ENCODE data around the gene RNF121. TPM values are rescaled to one million over a fixed set of nuclear protein-coding genes. Genes with fewer than 3 reads are reported as not detected.

RNF121 gene
- total and polyA plus RNA-seq, 2 of the 4 experiments (the other 2 are of a cell fraction), result 43.4 to 88.7 TPM

DNA sequence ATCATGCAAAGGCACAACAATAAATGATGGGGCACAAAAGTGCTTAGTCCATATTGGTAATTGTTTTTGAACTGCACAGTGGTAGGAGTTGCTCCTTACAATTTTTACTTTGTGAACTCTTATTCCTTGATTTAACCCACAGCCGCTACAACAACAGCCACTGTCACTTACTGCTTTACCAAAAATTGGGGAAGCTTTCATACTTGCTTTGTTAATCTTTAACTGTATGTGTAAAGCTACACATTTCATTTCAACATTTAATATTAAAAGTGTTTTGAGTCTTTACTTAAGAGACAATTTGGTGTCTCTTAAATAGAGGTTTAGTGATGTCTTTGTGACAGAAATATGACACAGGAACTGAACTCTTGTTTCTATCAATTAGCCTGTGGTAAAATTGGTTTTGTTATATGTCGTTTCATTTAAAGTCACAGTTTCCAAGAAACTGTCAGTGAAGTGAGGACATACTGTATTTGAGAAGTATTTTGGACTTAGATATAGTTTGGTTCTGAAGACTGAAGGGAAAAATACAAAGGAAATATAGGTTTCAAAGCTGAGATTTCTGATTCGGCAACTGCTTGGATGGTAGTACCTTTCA, 63.4 kb downstream of the RNF121 start:
- H3K36me3 ChIP-seq (ENCODE audit: control insufficient read depth, insufficient read depth, low read length), result peaks cover 9% of the 10 kb centered on the region
- no peak overlapping the region for H3K56ac ChIP-seq (ENCODE audit: extremely low read depth, insufficient read depth, low read length)
- H3K4me1 ChIP-seq (ENCODE audit: control insufficient read depth, insufficient read depth, low read length), result peaks cover 4% of the 10 kb centered on the region
- TF ChIP-seq RAD21 (IDR thresholded peaks at IDR 0.05; ENCODE audit: low read length), result no peak
- TF ChIP-seq CHD1 (IDR thresholded peaks at IDR 0.05; ENCODE audit: low read depth, low read length), result no peak
- no peak for TF ChIP-seq SMC3 (IDR thresholded peaks at IDR 0.05; ENCODE audit: low read depth, low read length)
- TF ChIP-seq, protein P1, sequence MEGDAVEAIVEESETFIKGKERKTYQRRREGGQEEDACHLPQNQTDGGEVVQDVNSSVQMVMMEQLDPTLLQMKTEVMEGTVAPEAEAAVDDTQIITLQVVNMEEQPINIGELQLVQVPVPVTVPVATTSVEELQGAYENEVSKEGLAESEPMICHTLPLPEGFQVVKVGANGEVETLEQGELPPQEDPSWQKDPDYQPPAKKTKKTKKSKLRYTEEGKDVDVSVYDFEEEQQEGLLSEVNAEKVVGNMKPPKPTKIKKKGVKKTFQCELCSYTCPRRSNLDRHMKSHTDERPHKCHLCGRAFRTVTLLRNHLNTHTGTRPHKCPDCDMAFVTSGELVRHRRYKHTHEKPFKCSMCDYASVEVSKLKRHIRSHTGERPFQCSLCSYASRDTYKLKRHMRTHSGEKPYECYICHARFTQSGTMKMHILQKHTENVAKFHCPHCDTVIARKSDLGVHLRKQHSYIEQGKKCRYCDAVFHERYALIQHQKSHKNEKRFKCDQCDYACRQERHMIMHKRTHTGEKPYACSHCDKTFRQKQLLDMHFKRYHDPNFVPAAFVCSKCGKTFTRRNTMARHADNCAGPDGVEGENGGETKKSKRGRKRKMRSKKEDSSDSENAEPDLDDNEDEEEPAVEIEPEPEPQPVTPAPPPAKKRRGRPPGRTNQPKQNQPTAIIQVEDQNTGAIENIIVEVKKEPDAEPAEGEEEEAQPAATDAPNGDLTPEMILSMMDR (conservative IDR thresholded peaks at IDR 0.05; ENCODE audit: low read depth, low read length), result no peak
- TF ChIP-seq, protein P2, sequence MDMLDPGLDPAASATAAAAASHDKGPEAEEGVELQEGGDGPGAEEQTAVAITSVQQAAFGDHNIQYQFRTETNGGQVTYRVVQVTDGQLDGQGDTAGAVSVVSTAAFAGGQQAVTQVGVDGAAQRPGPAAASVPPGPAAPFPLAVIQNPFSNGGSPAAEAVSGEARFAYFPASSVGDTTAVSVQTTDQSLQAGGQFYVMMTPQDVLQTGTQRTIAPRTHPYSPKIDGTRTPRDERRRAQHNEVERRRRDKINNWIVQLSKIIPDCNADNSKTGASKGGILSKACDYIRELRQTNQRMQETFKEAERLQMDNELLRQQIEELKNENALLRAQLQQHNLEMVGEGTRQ (IDR thresholded peaks at IDR 0.05; ENCODE audit: low read depth, low read length), result no peak
- no peak for TF ChIP-seq MAZ (IDR thresholded peaks at IDR 0.05; ENCODE audit: borderline replicate concordance, low read depth, low read length)
- no peak for TF ChIP-seq RFX5 (IDR thresholded peaks at IDR 0.05; ENCODE audit: low read depth, low read length)
- TF ChIP-seq CEBPB (IDR thresholded peaks at IDR 0.05; ENCODE audit: low read depth, low read length), result no peak
- TF ChIP-seq, protein P3, sequence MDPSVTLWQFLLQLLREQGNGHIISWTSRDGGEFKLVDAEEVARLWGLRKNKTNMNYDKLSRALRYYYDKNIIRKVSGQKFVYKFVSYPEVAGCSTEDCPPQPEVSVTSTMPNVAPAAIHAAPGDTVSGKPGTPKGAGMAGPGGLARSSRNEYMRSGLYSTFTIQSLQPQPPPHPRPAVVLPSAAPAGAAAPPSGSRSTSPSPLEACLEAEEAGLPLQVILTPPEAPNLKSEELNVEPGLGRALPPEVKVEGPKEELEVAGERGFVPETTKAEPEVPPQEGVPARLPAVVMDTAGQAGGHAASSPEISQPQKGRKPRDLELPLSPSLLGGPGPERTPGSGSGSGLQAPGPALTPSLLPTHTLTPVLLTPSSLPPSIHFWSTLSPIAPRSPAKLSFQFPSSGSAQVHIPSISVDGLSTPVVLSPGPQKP (IDR thresholded peaks at IDR 0.05; ENCODE audit: borderline replicate concordance, low read depth, low read length), result no peak
- TF ChIP-seq POLR2A (IDR thresholded peaks at IDR 0.05; ENCODE audit: low read depth, low read length), result no peak
- TF ChIP-seq MAFK (IDR thresholded peaks at IDR 0.05; ENCODE audit: low read depth, low read length), result no peak
- TF ChIP-seq BHLHE40 (IDR thresholded peaks at IDR 0.05; ENCODE audit: low read depth, low read length), result no peak
- TF ChIP-seq MXI1 (IDR thresholded peaks at IDR 0.05; ENCODE audit: borderline replicate concordance, low read depth, low read length), result no peak
- no peak for TF ChIP-seq FOS (IDR thresholded peaks at IDR 0.05; ENCODE audit: low read depth, low read length)
- TF ChIP-seq NFE2L2 (IDR thresholded peaks at IDR 0.05; ENCODE audit: low read depth, low read length), result no peak
- TF ChIP-seq RCOR1 (IDR thresholded peaks at IDR 0.05; ENCODE audit: insufficient replicate concordance, low read length), result no peak
- peaks cover 14% of the 10 kb centered on the region for H4K20me1 ChIP-seq (ENCODE audit: insufficient read depth, low read length)
- DNase-seq (no peak), ATAC-seq (ENCODE audit: low read depth) (no peak)
- no peak overlapping the region for H3K27ac ChIP-seq (ENCODE audit: insufficient read depth, low read length)
- in situ Hi-C loops (cut with MboI; ENCODE audit: low sequenced_read_pairs) (no loop called here), dilution Hi-C loops (cut with HindIII; ENCODE audit: low sequenced_read_pairs, unreplicated experiment) (no loop called here), intact Hi-C loops (cut with micrococcal nuclease) (no loop called here)
- ChIA-PET POLR2A (ENCODE audit: unreplicated experiment) (no interaction called here), CTCF (no interaction called here)
- H3K14ac ChIP-seq (replicated peaks; ENCODE audit: low read depth, low read length), result no peak overlapping the region
- no peak overlapping the region for H3K18ac ChIP-seq (ENCODE audit: low read depth, low read length)
- H3K4me3 ChIP-seq (ENCODE audit: insufficient read depth, low read depth, low read length), result no peak overlapping the region
- H3K27me3 ChIP-seq (ENCODE audit: control insufficient read depth, insufficient read depth, low read length), result no peaks in the 10 kb centered on the region
- 60% methylated on average over 1 of the region's 3 CpGs; no CpG with 5 or more reads in 1 of the 2 experiments for WGBS, 2 experiments (ENCODE audit: extremely low coverage in 2 of 2, insufficient read length in 1 of 2)
- no peak overlapping the region for H4K91ac ChIP-seq (ENCODE audit: insufficient read depth, low read depth, low read length)
- H2BK120ac ChIP-seq (ENCODE audit: low read depth, low read length), result no peak overlapping the region
- H3K9me1 ChIP-seq (ENCODE audit: insufficient read depth, low read length), result peaks cover 15% of the 10 kb centered on the region
- no peak overlapping the region for H2BK20ac ChIP-seq (ENCODE audit: low read depth, low read length)
- H3K4ac ChIP-seq (ENCODE audit: low read depth, low read length), result no peak overlapping the region
- no peak overlapping the region for H4K8ac ChIP-seq (ENCODE audit: low read depth in 2 of 2, low read length in 2 of 2)
- H2AK5ac ChIP-seq (ENCODE audit: low read depth, low read length), result no peak overlapping the region
- H3K23ac ChIP-seq (ENCODE audit: low read depth, low read length), result no peak overlapping the region
- peaks cover 2 to 9% of the 10 kb centered on the region in 2 experiments; a peak in 2 of 4 replicates for H3K79me1 ChIP-seq (ENCODE audit: low read depth in 1 of 2, low read length in 2 of 2)
- H2BK5ac ChIP-seq (ENCODE audit: low read depth, low read length, poor library complexity, severe bottlenecking), result no peak overlapping the region
- H4K5ac ChIP-seq (ENCODE audit: low read depth, low read length), result no peak overlapping the region
- no peak overlapping the region for H3K4me2 ChIP-seq (ENCODE audit: low read depth, low read length)
- H2AFZ ChIP-seq (replicated peaks; ENCODE audit: low read length, poor library complexity), result no peak overlapping the region
- no peaks in the 10 kb centered on the region for H3K9me3 ChIP-seq (ENCODE audit: control insufficient read depth, insufficient read depth, low read length)
- H2AK9ac ChIP-seq (replicated peaks; ENCODE audit: low read depth, low read length, poor library complexity), result no peak overlapping the region
- H3K9ac ChIP-seq (ENCODE audit: low read depth, low read length), result no peak overlapping the region
- BruUV-seq (replicated peaks), result no TSS peak
- no peak overlapping the region for H2BK15ac ChIP-seq (ENCODE audit: low read depth, low read length)
